ENCODE results near the gene ATAD3A.

The ATAD3A gene

GRCh38 chr1:1538989-1539309, 27.0 kb downstream of the ATAD3A start:
- peak overlapping the region; percentile 72 for H3K9ac ChIP-seq (ENCODE audit: insufficient read length, low read depth)
- H3K36me3 ChIP-seq (ENCODE audit: insufficient read depth, insufficient read length, low read length): peaks cover 49% of the 10 kb centered on the region
- no peak for TF ChIP-seq YY1 (IDR thresholded peaks at IDR 0.05; ENCODE audit: insufficient read depth, insufficient read length)
- TF ChIP-seq SUZ12 (IDR thresholded peaks at IDR 0.05; ENCODE audit: extremely low read depth, insufficient read depth, insufficient read length): no peak
- TF ChIP-seq ZNF274 (IDR thresholded peaks at IDR 0.05; ENCODE audit: low read depth, low read length): no peak
- H3K4me3 ChIP-seq (ENCODE audit: insufficient read length, low read depth): no peak overlapping the region
- no peaks in the 10 kb centered on the region for H3K27me3 ChIP-seq (ENCODE audit: insufficient read depth, insufficient read length)
- H3K4me1 ChIP-seq (ENCODE audit: insufficient read depth, insufficient read length): peaks cover 11% of the 10 kb centered on the region
- no peaks in the 10 kb centered on the region for H3K9me3 ChIP-seq (ENCODE audit: insufficient read depth, low read length)
- DNase-seq (ENCODE audit: low read depth, low spot score): no peak

- peaks cover 52% of the 10 kb centered on the region for H3K36me3 ChIP-seq (ENCODE audit: insufficient read depth, insufficient read length, low read length)
- DNase-seq (ENCODE audit: low read depth, low spot score): no peak
These were observed 27.5 kb downstream of the ATAD3A start for GRCh38 chr1:1539310-1540089.

GRCh38 chr1:1540090-1540817, 28.3 kb downstream of the ATAD3A start, which contains the start of gene TMEM240:
TSS of gene TMEM240 (minus strand) at chr1:1540624. CDS start at chr1:1540346, 278 bp downstream.
- TF ChIP-seq SUZ12 (IDR thresholded peaks at IDR 0.05; ENCODE audit: extremely low read depth, insufficient read depth, insufficient read length) (no peak), ZNF274 (IDR thresholded peaks at IDR 0.05; ENCODE audit: low read depth, low read length) (no peak), YY1 (IDR thresholded peaks at IDR 0.05; ENCODE audit: insufficient read depth, insufficient read length) (no peak)
- Histone ChIP-seq H3K4me3 (ENCODE audit: insufficient read length, low read depth) (peak within 1 kb of the TSS; percentile 30), H3K9me3 (ENCODE audit: insufficient read depth, low read length) (no peaks in the 10 kb centered on the region), H3K9ac (ENCODE audit: insufficient read length, low read depth) (peak within 1 kb of the TSS; percentile 74), H3K36me3 (ENCODE audit: insufficient read depth, insufficient read length, low read length) (peaks cover 60% of the 10 kb centered on the region), H3K4me1 (ENCODE audit: insufficient read depth, insufficient read length) (peaks cover 11% of the 10 kb centered on the region), H3K27me3 (ENCODE audit: insufficient read depth, insufficient read length) (no peaks in the 10 kb centered on the region)
- peak; percentile 56 for DNase-seq (ENCODE audit: low read depth, low spot score)

More at GRCh38 chr1:1539310-1540089, 27.5 kb downstream of the ATAD3A start:
- Histone ChIP-seq H3K9me3 (ENCODE audit: insufficient read depth, low read length) (no peaks in the 10 kb centered on the region), H3K9ac (ENCODE audit: insufficient read length, low read depth) (peak overlapping the region; percentile 72), H3K4me3 (ENCODE audit: insufficient read length, low read depth) (peak overlapping the region; percentile 18), H3K27me3 (ENCODE audit: insufficient read depth, insufficient read length) (no peaks in the 10 kb centered on the region), H3K4me1 (ENCODE audit: insufficient read depth, insufficient read length) (peaks cover 11% of the 10 kb centered on the region)
- TF ChIP-seq ZNF274 (IDR thresholded peaks at IDR 0.05; ENCODE audit: low read depth, low read length) (no peak), YY1 (IDR thresholded peaks at IDR 0.05; ENCODE audit: insufficient read depth, insufficient read length) (no peak), SUZ12 (IDR thresholded peaks at IDR 0.05; ENCODE audit: extremely low read depth, insufficient read depth, insufficient read length) (no peak)

GRCh38 chr1:1540818-1541628, 29.1 kb downstream of the ATAD3A start:
- Histone ChIP-seq H3K36me3 (ENCODE audit: insufficient read depth, insufficient read length, low read length) (peaks cover 62% of the 10 kb centered on the region), H3K9me3 (ENCODE audit: insufficient read depth, low read length) (no peaks in the 10 kb centered on the region), H3K4me1 (ENCODE audit: insufficient read depth, insufficient read length) (peaks cover 11% of the 10 kb centered on the region), H3K27me3 (ENCODE audit: insufficient read depth, insufficient read length) (no peaks in the 10 kb centered on the region), H3K9ac (ENCODE audit: insufficient read length, low read depth) (peak overlapping the region; percentile 74), H3K4me3 (ENCODE audit: insufficient read length, low read depth) (peak overlapping the region; percentile 30)
- TF ChIP-seq SUZ12 (IDR thresholded peaks at IDR 0.05; ENCODE audit: extremely low read depth, insufficient read depth, insufficient read length): no peak
- no peak for TF ChIP-seq YY1 (IDR thresholded peaks at IDR 0.05; ENCODE audit: insufficient read depth, insufficient read length)
- no peak for TF ChIP-seq ZNF274 (IDR thresholded peaks at IDR 0.05; ENCODE audit: low read depth, low read length)
- DNase-seq (ENCODE audit: low read depth, low spot score): no peak

GRCh38 chr1:1541956-1542765, 30.2 kb downstream of the ATAD3A start:
- DNase-seq (ENCODE audit: low read depth, low spot score): no peak
- no peak overlapping the region for H3K9ac ChIP-seq (ENCODE audit: insufficient read length, low read depth)
- H3K27me3 ChIP-seq (ENCODE audit: insufficient read depth, insufficient read length): no peaks in the 10 kb centered on the region
- H3K4me3 ChIP-seq (ENCODE audit: insufficient read length, low read depth): no peak overlapping the region
- H3K9me3 ChIP-seq (ENCODE audit: insufficient read depth, low read length): no peaks in the 10 kb centered on the region
- H3K36me3 ChIP-seq (ENCODE audit: insufficient read depth, insufficient read length, low read length): peaks cover 70% of the 10 kb centered on the region
- H3K4me1 ChIP-seq (ENCODE audit: insufficient read depth, insufficient read length): peaks cover 9% of the 10 kb centered on the region
- no peak for TF ChIP-seq YY1 (IDR thresholded peaks at IDR 0.05; ENCODE audit: insufficient read depth, insufficient read length)
- TF ChIP-seq ZNF274 (IDR thresholded peaks at IDR 0.05; ENCODE audit: low read depth, low read length): no peak
- TF ChIP-seq SUZ12 (IDR thresholded peaks at IDR 0.05; ENCODE audit: extremely low read depth, insufficient read depth, insufficient read length): no peak

Measured in NT2/D1 (cell line).